IMR-90 (cell line): ENCODE measurements around the gene CSNK1D. TPM values are rescaled to one million over a fixed set of nuclear protein-coding genes. Genes with fewer than 3 reads are reported as not detected.

Experiments
- ATAC-seq: fragments of 200-7000 bp; cut with Tn5 transposase; 2 replicates; pipeline ENCODE4 v1.9.1; 2020; ENCODE audit warnings: low read depth, mild to moderate bottlenecking, moderate library complexity
- BruUV-seq: library from RNA; stranded (reverse); fragments of 400-500 nt; replicated peaks from 2 replicates; lab custom pipeline; 2021; lab: Mats Ljungman, UMichigan
- CTCF ChIA-PET: fragments of 300-600 bp; formaldehyde crosslinking; extraction: SDS; loops from one replicate; lab custom pipeline; 2021; ENCODE audit warnings: antibody characterized with exemption; lab: Yijun Ruan, JAX
- POLR2A ChIA-PET: fragments of 300-600 bp; sonication (Branson Sonifier 250); formaldehyde crosslinking; loops from one replicate; lab custom pipeline; 2022; ENCODE audit warnings: antibody characterized with exemption; ENCODE audit not compliant: unreplicated experiment; lab: Charles Lee
- DNase-seq: peaks from one replicate; pipeline ENCODE4 v3.0.0; 2013
- H2AFZ ChIP-seq: replicated peaks from 2 replicates; pipeline ENCODE3; 2013; ENCODE audit warnings: low read length, mild to moderate bottlenecking; ENCODE audit not compliant: poor library complexity
- H2AK5ac ChIP-seq: 2 replicates; pipeline ENCODE4 v1.6.1; 2013; ENCODE audit warnings: low read depth, low read length, inconsistent platforms
- H2AK9ac ChIP-seq: replicated peaks from 2 replicates; pipeline ENCODE3; 2013; ENCODE audit warnings: mild to moderate bottlenecking, low read depth, low read length, moderate library complexity; ENCODE audit not compliant: poor library complexity
- H2BK120ac ChIP-seq: 2 replicates; pipeline ENCODE4 v1.6.1; 2013; ENCODE audit warnings: low read depth, low read length, inconsistent platforms
- H2BK15ac ChIP-seq: 3 replicates; pipeline ENCODE4 v1.6.1; 2013; ENCODE audit warnings: low read depth, low read length, inconsistent platforms
- H2BK20ac ChIP-seq: 2 replicates; pipeline ENCODE4 v1.6.1; 2013; ENCODE audit warnings: low read depth, mild to moderate bottlenecking, inconsistent platforms, low read length, moderate library complexity
- H2BK5ac ChIP-seq: 2 replicates; pipeline ENCODE4 v1.6.1; 2013; ENCODE audit warnings: mild to moderate bottlenecking, low read depth, low read length, inconsistent platforms; ENCODE audit not compliant: poor library complexity, severe bottlenecking
- H3K14ac ChIP-seq: replicated peaks from 2 replicates; pipeline ENCODE4 v1.6.1; 2013; ENCODE audit warnings: low read depth, low read length, inconsistent platforms
- H3K18ac ChIP-seq: 2 replicates; pipeline ENCODE4 v1.6.1; 2013; ENCODE audit warnings: low read depth, low read length, control low read depth
- H3K23ac ChIP-seq: 2 replicates; pipeline ENCODE4 v1.6.1; 2013; ENCODE audit warnings: low read depth, low read length, inconsistent platforms
- H3K27ac ChIP-seq: 2 replicates; pipeline ENCODE4 v1.5.1; 2013; ENCODE audit warnings: mild to moderate bottlenecking, control low read depth, low read length; ENCODE audit not compliant: insufficient read depth
- H3K27me3 ChIP-seq: 2 replicates; pipeline ENCODE4 v1.6.1; 2013; ENCODE audit warnings: low read length; ENCODE audit not compliant: control insufficient read depth, insufficient read depth
- H3K36me3 ChIP-seq: 2 replicates; pipeline ENCODE4 v1.6.1; 2013; ENCODE audit warnings: low read length, mixed read lengths; ENCODE audit not compliant: control insufficient read depth, insufficient read depth
- H3K4ac ChIP-seq: 2 replicates; pipeline ENCODE4 v1.6.1; 2013; ENCODE audit warnings: low read depth, low read length, inconsistent platforms
- H3K4me1 ChIP-seq: 2 replicates; pipeline ENCODE4 v1.6.1; 2013; ENCODE audit warnings: low read length, mixed read lengths; ENCODE audit not compliant: control insufficient read depth, insufficient read depth
- H3K4me2 ChIP-seq: 2 replicates; pipeline ENCODE4 v1.6.1; 2013; ENCODE audit warnings: low read depth, mild to moderate bottlenecking, control low read depth, low read length, moderate library complexity
- H3K4me3 ChIP-seq: 2 replicates; pipeline ENCODE4 v1.5.1; 2013; ENCODE audit warnings: low read depth, mild to moderate bottlenecking, control low read depth, low read length, moderate library complexity; ENCODE audit not compliant: insufficient read depth
- H3K56ac ChIP-seq: 2 replicates; pipeline ENCODE4 v1.6.1; 2013; ENCODE audit warnings: low read length, inconsistent platforms; ENCODE audit not compliant: insufficient read depth; ENCODE audit errors: extremely low read depth
- H3K79me1 ChIP-seq, 2 experiments: 2 replicates each; pipeline ENCODE4 v1.6.1; 2013; ENCODE audit warnings: low read length in 2 of 2, inconsistent platforms in 1 of 2, low read depth in 1 of 2
- H3K9ac ChIP-seq: 2 replicates; pipeline ENCODE4 v1.6.1; 2013; ENCODE audit warnings: low read depth, low read length, control low read depth
- H3K9me1 ChIP-seq: 2 replicates; pipeline ENCODE4 v1.6.1; 2013; ENCODE audit warnings: low read length, inconsistent platforms; ENCODE audit not compliant: insufficient read depth
- H3K9me3 ChIP-seq: 2 replicates; pipeline ENCODE4 v1.6.1; 2013; ENCODE audit warnings: low read length; ENCODE audit not compliant: control insufficient read depth, insufficient read depth
- H4K20me1 ChIP-seq: 2 replicates; pipeline ENCODE4 v1.6.1; 2013; ENCODE audit warnings: low read length, inconsistent platforms; ENCODE audit not compliant: insufficient read depth
- H4K5ac ChIP-seq: 2 replicates; pipeline ENCODE4 v1.6.1; 2013; ENCODE audit warnings: mild to moderate bottlenecking, low read depth, low read length, control low read depth
- H4K8ac ChIP-seq, 2 experiments: 2 replicates each; pipeline ENCODE4 v1.6.1; 2013; ENCODE audit warnings: low read depth in 2 of 2, low read length in 2 of 2, control low read depth in 1 of 2, inconsistent platforms in 1 of 2
- H4K91ac ChIP-seq: 2 replicates; pipeline ENCODE4 v1.6.1; 2013; ENCODE audit warnings: low read depth, low read length, inconsistent platforms; ENCODE audit not compliant: insufficient read depth
- BHLHE40 ChIP-seq: fragments of 150-350 bp; IDR thresholded peaks from 2 replicates; pipeline ENCODE4 v1.6.1; 2016; ENCODE audit warnings: mild to moderate bottlenecking, low read depth, low read length
- CHD1 ChIP-seq: IDR thresholded peaks from 2 replicates; pipeline ENCODE4 v1.6.1; 2012; ENCODE audit warnings: low read depth, low read length, improper control_type of control experiment
- FOS ChIP-seq: fragments of 150-350 bp; IDR thresholded peaks from 2 replicates; pipeline ENCODE4 v1.6.1; 2016; ENCODE audit warnings: low read depth, low read length
- MAFK ChIP-seq: IDR thresholded peaks from 2 replicates; pipeline ENCODE4 v1.6.1; 2012; ENCODE audit warnings: low read depth, low read length, improper control_type of control experiment
- MAZ ChIP-seq: IDR thresholded peaks from 2 replicates; pipeline ENCODE4 v1.6.1; 2012; ENCODE audit warnings: low read depth, mild to moderate bottlenecking, low read length, improper control_type of control experiment, moderate library complexity, borderline replicate concordance
- NFE2L2 ChIP-seq: fragments of 150-350 bp; IDR thresholded peaks from 2 replicates; pipeline ENCODE4 v1.6.1; 2016; ENCODE audit warnings: low read depth, mild to moderate bottlenecking, low read length
- POLR2A ChIP-seq: IDR thresholded peaks from 2 replicates; pipeline ENCODE4 v1.6.1; 2012; ENCODE audit warnings: mild to moderate bottlenecking, low read depth, low read length
- RAD21 ChIP-seq: IDR thresholded peaks from 2 replicates; pipeline ENCODE4 v1.6.1; 2012; ENCODE audit warnings: low read length, improper control_type of control experiment
- RCOR1 ChIP-seq: IDR thresholded peaks from 2 replicates; pipeline ENCODE4 v1.6.1; 2012; ENCODE audit warnings: mild to moderate bottlenecking, low read length, improper control_type of control experiment; ENCODE audit not compliant: insufficient replicate concordance
- RFX5 ChIP-seq: IDR thresholded peaks from 2 replicates; pipeline ENCODE4 v1.8.0; 2012; ENCODE audit warnings: low read depth, mild to moderate bottlenecking, low read length, moderate library complexity
- SMC3 ChIP-seq: fragments of 150-350 bp; IDR thresholded peaks from 2 replicates; pipeline ENCODE4 v1.6.1; 2016; ENCODE audit warnings: low read depth, mild to moderate bottlenecking, antibody characterized with exemption, low read length, moderate library complexity
- WGBS, 2 experiments: methylation state at CpG; one replicate each; pipeline versions ENCODE4 v1.1.5 to v1.1.7; 2013; ENCODE audit warnings: missing lambda C conversion rate in 2 of 2; ENCODE audit not compliant: insufficient read length in 1 of 2; ENCODE audit errors: extremely low coverage in 2 of 2; 5-methylcytosine and 5-hydroxymethylcytosine counted together
- dilution Hi-C: fragments of 300-500 bp; cut with HindIII; formaldehyde crosslinking; loops from one replicate; pipeline ENCODE4 v1.14.3; 2018; ENCODE audit warnings: low sequenced_read_pairs; ENCODE audit not compliant: unreplicated experiment
- in situ Hi-C: fragments of 300-500 bp; cut with MboI; formaldehyde crosslinking; loops from 3 replicates; pipeline ENCODE4 v1.14.3; 2019; ENCODE audit warnings: low sequenced_read_pairs, inconsistent platforms, mixed read lengths
- intact Hi-C: fragments of 100-400 bp; cut with micrococcal nuclease; formaldehyde crosslinking; loops from 2 replicates; pipeline ENCODE4 v1.10.0; 2022
- polyA plus RNA-seq, 3 experiments: library from polyadenylated mRNA; depleted of rRNA; stranded (reverse); fragments of >200 nt; gene quantifications; 2 replicates each; pipeline ENCODE4 v1.2.3, GENCODE V29; 2012; ENCODE audit warnings: low replicate concordance in 1 of 3
- total RNA-seq: library from RNA; depleted of rRNA; stranded (reverse); fragments of >200 nt; gene quantifications from 2 replicates; pipeline ENCODE4 v1.2.3, GENCODE V29; 2012
- TF ChIP-seq, protein P1 (sequence below): fragments of 150-350 bp; IDR thresholded peaks from 2 replicates; pipeline ENCODE4 v1.6.1; 2016; ENCODE audit warnings: low read depth, mild to moderate bottlenecking, low read length, moderate library complexity, borderline replicate concordance
- TF ChIP-seq, protein P2 (sequence below): conservative IDR thresholded peaks from 2 replicates; pipeline ENCODE4 v1.5.1; 2012; ENCODE audit warnings: mild to moderate bottlenecking, low read depth, low read length, improper control_type of control experiment
- TF ChIP-seq, protein P3 (sequence below): fragments of 150-350 bp; IDR thresholded peaks from 2 replicates; pipeline ENCODE4 v1.6.1; 2017; ENCODE audit warnings: mild to moderate bottlenecking, antibody characterized with exemption, low read length, low read depth

The CSNK1D gene
- total and polyA plus RNA-seq, 2 of the 4 experiments (the other 2 are of a cell fraction): 47.1 to 186 TPM

DNA sequence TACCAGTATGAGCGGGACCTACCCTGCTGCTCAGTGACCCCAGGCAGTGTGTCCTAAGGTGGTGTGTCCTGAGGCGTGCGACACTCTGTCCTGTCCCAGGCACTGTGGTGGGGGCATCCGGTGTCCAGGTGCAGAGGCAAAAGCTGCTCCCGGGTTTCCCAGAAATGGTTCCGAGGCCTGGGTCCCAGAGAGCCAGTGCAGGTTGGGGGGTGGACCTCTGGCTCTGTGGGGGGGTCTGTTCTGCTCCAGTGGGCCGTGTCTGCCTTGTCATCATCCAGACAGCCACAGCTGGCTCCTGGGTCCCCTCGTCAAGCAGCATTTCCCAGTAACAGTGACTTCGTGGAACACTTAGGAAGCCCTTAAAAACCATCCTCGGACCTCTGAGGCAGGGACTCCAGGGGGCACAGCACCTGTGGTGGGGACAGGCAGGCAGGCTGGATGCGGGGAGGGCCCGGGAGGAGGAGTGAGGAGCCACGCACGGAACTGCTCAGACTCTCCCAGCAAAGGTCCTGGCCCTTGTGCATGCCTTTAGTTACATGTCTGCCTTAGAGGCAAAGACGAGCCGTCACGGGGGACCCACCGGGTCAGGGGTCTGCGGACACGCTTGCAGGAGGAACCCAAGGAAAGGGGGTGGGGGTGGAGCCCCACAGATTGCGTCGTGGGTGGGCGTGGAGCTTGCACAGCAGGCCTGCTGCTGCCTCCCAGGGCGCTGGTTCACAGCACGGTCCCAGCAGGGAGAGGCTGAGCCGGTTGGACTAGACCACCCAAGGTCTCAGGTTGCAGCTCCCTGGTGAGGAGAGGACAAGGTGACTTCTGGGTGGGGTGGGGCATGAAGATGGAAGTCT is 39.1 kb downstream of the CSNK1D start:
- Histone ChIP-seq H3K27ac (peak overlapping the region; percentile 31; the same call in 1 of the 2 replicates), H4K5ac (no peak overlapping the region), H3K27me3 (no peaks in the 10 kb centered on the region), H3K23ac (peak overlapping the region; percentile 66), H3K9me3 (no peaks in the 10 kb centered on the region), H3K36me3 (peaks cover 53% of the 10 kb centered on the region), H3K56ac (no peak overlapping the region), H2BK15ac (no peak overlapping the region), H3K14ac (no peak overlapping the region), H3K4me2 (peak overlapping the region; percentile 12; the same call in 1 of the 2 replicates), H2AFZ (peak overlapping the region; percentile 39), H3K18ac (no peak overlapping the region), H4K20me1 (peaks cover 100% of the 10 kb centered on the region), H4K8ac (peak overlapping the region in 1 of 2 experiments; percentile 3; a peak in 1 of 4 replicates), H3K9me1 (no peaks in the 10 kb centered on the region), H2AK9ac (peak overlapping the region; percentile 96), H2BK5ac (no peak overlapping the region), H3K4me3 (no peak overlapping the region), H3K4ac (no peak overlapping the region), H2AK5ac (0 out of 2 replicates have a peak overlapping the region, but pooled peaks have one; percentile 1), H4K91ac (no peak overlapping the region), H2BK120ac (no peak overlapping the region), H3K9ac (0 out of 2 replicates have a peak overlapping the region, but pooled peaks have one; percentile 20), H2BK20ac (no peak overlapping the region), H3K79me1 (peaks cover 5 to 68% of the 10 kb centered on the region in 2 experiments; a peak in 3 of 4 replicates), H3K4me1 (peaks cover 46% of the 10 kb centered on the region)
- POLR2A ChIA-PET: interaction anchor here (0.5 kb wide), 2 partner anchors 14 to 59 kb away, joined by 3 read pairs; no protein-coding TSS in a partner anchor
- in situ Hi-C loops: no loop called here
- WGBS, 2 experiments: 52% methylated on average over 11 of the region's 26 CpGs; no CpG with 5 or more reads in 1 of the 2 experiments
- BruUV-seq: no TSS peak
- DNase-seq (no peak), ATAC-seq (no peak)
- CTCF ChIA-PET: no interaction called here
- intact Hi-C loops: no loop called here
- dilution Hi-C loops: no loop called here
- TF ChIP-seq NFE2L2 (no peak), CHD1 (no peak), RCOR1 (no peak), BHLHE40 (no peak), SMC3 (no peak), FOS (no peak), RFX5 (no peak), MAZ (no peak), POLR2A (no peak), RAD21 (no peak), MAFK (no peak)
- TF ChIP-seq, protein P1, sequence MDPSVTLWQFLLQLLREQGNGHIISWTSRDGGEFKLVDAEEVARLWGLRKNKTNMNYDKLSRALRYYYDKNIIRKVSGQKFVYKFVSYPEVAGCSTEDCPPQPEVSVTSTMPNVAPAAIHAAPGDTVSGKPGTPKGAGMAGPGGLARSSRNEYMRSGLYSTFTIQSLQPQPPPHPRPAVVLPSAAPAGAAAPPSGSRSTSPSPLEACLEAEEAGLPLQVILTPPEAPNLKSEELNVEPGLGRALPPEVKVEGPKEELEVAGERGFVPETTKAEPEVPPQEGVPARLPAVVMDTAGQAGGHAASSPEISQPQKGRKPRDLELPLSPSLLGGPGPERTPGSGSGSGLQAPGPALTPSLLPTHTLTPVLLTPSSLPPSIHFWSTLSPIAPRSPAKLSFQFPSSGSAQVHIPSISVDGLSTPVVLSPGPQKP: no peak
- TF ChIP-seq, protein P2, sequence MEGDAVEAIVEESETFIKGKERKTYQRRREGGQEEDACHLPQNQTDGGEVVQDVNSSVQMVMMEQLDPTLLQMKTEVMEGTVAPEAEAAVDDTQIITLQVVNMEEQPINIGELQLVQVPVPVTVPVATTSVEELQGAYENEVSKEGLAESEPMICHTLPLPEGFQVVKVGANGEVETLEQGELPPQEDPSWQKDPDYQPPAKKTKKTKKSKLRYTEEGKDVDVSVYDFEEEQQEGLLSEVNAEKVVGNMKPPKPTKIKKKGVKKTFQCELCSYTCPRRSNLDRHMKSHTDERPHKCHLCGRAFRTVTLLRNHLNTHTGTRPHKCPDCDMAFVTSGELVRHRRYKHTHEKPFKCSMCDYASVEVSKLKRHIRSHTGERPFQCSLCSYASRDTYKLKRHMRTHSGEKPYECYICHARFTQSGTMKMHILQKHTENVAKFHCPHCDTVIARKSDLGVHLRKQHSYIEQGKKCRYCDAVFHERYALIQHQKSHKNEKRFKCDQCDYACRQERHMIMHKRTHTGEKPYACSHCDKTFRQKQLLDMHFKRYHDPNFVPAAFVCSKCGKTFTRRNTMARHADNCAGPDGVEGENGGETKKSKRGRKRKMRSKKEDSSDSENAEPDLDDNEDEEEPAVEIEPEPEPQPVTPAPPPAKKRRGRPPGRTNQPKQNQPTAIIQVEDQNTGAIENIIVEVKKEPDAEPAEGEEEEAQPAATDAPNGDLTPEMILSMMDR: no peak
- TF ChIP-seq, protein P3, sequence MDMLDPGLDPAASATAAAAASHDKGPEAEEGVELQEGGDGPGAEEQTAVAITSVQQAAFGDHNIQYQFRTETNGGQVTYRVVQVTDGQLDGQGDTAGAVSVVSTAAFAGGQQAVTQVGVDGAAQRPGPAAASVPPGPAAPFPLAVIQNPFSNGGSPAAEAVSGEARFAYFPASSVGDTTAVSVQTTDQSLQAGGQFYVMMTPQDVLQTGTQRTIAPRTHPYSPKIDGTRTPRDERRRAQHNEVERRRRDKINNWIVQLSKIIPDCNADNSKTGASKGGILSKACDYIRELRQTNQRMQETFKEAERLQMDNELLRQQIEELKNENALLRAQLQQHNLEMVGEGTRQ: no peak
